Uterus (tissue), 2 donors: ENCODE measurements around the gene SDCCAG8.

ENCODE experiments used
- POLR2A ChIP-seq, 2 donors: fragments of 450-650 bp; IDR thresholded peaks; one replicate each; pipeline ENCODE4 v1.6.1; 2016; ENCODE audit warnings: antibody characterized with exemption in 2 of 2, mild to moderate bottlenecking in 1 of 2, moderate library complexity in 1 of 2
- TF ChIP-seq, protein P1 (sequence below), 4 experiments: fragments of 200-600 bp in 2 of 4; fragments of 450-650 bp in 2 of 4; sonication (generic) in 2 of 4; IDR thresholded peaks; one replicate each; pipeline ENCODE4 v1.5.1; 2016 to 2019; ENCODE audit warnings: antibody characterized with exemption in 4 of 4, mild to moderate bottlenecking in 2 of 4, moderate library complexity in 1 of 4

DNA sequence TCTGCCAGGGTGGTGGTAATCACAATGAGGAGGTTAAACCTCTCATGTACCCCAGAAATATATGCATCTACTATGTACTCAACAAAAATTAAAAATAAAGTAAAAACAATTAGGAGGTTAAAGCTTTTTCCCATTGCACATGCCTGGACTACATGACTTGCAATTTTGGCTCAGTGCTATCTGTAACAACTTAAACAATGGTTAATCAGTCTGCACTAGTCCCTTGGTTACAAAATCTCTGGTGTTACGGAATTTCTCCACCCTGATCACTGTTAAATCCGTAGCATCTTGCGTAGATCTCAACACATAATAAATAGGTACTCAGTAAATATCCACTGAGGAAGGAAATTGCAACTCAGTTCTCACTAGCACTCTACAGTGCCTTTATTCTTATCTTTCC is 66.5 kb downstream of the SDCCAG8 start:
- TF ChIP-seq, protein P1, sequence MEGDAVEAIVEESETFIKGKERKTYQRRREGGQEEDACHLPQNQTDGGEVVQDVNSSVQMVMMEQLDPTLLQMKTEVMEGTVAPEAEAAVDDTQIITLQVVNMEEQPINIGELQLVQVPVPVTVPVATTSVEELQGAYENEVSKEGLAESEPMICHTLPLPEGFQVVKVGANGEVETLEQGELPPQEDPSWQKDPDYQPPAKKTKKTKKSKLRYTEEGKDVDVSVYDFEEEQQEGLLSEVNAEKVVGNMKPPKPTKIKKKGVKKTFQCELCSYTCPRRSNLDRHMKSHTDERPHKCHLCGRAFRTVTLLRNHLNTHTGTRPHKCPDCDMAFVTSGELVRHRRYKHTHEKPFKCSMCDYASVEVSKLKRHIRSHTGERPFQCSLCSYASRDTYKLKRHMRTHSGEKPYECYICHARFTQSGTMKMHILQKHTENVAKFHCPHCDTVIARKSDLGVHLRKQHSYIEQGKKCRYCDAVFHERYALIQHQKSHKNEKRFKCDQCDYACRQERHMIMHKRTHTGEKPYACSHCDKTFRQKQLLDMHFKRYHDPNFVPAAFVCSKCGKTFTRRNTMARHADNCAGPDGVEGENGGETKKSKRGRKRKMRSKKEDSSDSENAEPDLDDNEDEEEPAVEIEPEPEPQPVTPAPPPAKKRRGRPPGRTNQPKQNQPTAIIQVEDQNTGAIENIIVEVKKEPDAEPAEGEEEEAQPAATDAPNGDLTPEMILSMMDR (IDR thresholded peaks at IDR 0.05): no peak
- TF ChIP-seq POLR2A (IDR thresholded peaks at IDR 0.05): no peak
